ENCODE data around the gene TLR1. TPM values are rescaled to one million over a fixed set of nuclear protein-coding genes. Genes with fewer than 3 reads are reported as not detected.

TLR1 gene
- total RNA-seq, 1 experiment from 2014 or later = 0.03 TPM

- no peak for DNase-seq
- no peak overlapping the region for H3K4me3 ChIP-seq (ENCODE audit: insufficient read depth, low read depth, low read length)
- H3K27me3 ChIP-seq (ENCODE audit: control insufficient read depth, insufficient read depth, low read length) = no peaks in the 10 kb centered on the region
- no peaks in the 10 kb centered on the region for H3K36me3 ChIP-seq (replicated peaks; ENCODE audit: control insufficient read depth, insufficient read depth, low read length)
Observed at GRCh38 chr4:38751341-38752010, 53.1 kb downstream of the TLR1 start.

- Histone ChIP-seq H3K36me3 (replicated peaks; ENCODE audit: control insufficient read depth, insufficient read depth, low read length) (no peaks in the 10 kb centered on the region), H3K27me3 (ENCODE audit: control insufficient read depth, insufficient read depth, low read length) (no peaks in the 10 kb centered on the region), H3K4me3 (ENCODE audit: insufficient read depth, low read depth, low read length) (no peak overlapping the region)
- no peak for DNase-seq
Observed at GRCh38 chr4:38749336-38749735, 55.3 kb downstream of the TLR1 start.

- Histone ChIP-seq H3K36me3 (replicated peaks; ENCODE audit: control insufficient read depth, insufficient read depth, low read length) (no peaks in the 10 kb centered on the region), H3K4me3 (ENCODE audit: insufficient read depth, low read depth, low read length) (no peak overlapping the region), H3K27me3 (ENCODE audit: control insufficient read depth, insufficient read depth, low read length) (no peaks in the 10 kb centered on the region)
- no peak for DNase-seq
Observed at GRCh38 chr4:38747629-38748028, 57.0 kb downstream of the TLR1 start.

Other genes with a start within 250 kb of the TLR1 start
- gene KLF3, start 140.6 kb downstream of the TLR1 start, total RNA-seq (2014; rRNA removed; shearing (Covaris generic)) = 8.8 and 13.0 TPM in 2 replicates
- not detected in 2 replicates for gene TLR10, start 21.8 kb downstream of the TLR1 start, total RNA-seq (2014; rRNA removed; shearing (Covaris generic))
- under 0.01 TPM in 1 of 2 replicates, not detected in the other for gene TLR6, start 52.0 kb upstream of the TLR1 start, total RNA-seq (2014; rRNA removed; shearing (Covaris generic))
- 14.5 and 22.7 TPM in 2 replicates for gene FAM114A1, start 63.0 kb upstream of the TLR1 start, total RNA-seq (2014; rRNA removed; shearing (Covaris generic))
- not detected in 2 replicates for gene TMEM156, start 227.6 kb upstream of the TLR1 start, total RNA-seq (2014; rRNA removed; shearing (Covaris generic))